A549 (cell line): ENCODE data around the gene CCDC43. TPM values are rescaled to one million over a fixed set of nuclear protein-coding genes. Genes with fewer than 3 reads are reported as not detected.

Experiments
- ATAC-seq, 2 experiments: fragments of 200-7000 bp in 1 of 2; fragments of >200 bp in 1 of 2; cut with Nextera tagmentation in 1 of 2; cut with Tn5 transposase in 1 of 2; 3 replicates each; pipeline versions ENCODE4 v1.8.0 to v1.9.1; 2018 to 2020; ENCODE audit warnings: mild to moderate bottlenecking in 1 of 2, moderate library complexity in 1 of 2
- CTCF ChIA-PET: fragments of 300-600 bp; sonication (Branson Sonifier 250); formaldehyde crosslinking; extraction: SDS; loops from one replicate; lab custom pipeline; 2021; ENCODE audit warnings: antibody characterized with exemption, inconsistent platforms; lab: Yijun Ruan, JAX
- POLR2A ChIA-PET: fragments of 350-600 bp; formaldehyde crosslinking; extraction: SDS; loops from one replicate; lab custom pipeline; 2021; ENCODE audit warnings: antibody characterized with exemption, inconsistent platforms; lab: Yijun Ruan, JAX
- DNase-seq, 2 experiments: peaks; one replicate each; pipeline versions ENCODE4 v3.0.0 to v3.0.0-alpha.2; 2011 to 2016; ENCODE audit warnings: low read depth in 1 of 2, low spot score in 1 of 2
- FAIRE-seq: peaks from 2 replicates; lab custom pipeline; 2011; peaks lifted over from hg19 to GRCh38; lab: Jason Lieb, UNC
- H3K27ac ChIP-seq, 2 experiments: fragments of >200 bp; sonication (Bioruptor Twin); formaldehyde crosslinking; 3 replicates each; pipeline ENCODE4 v1.5.1; 2016 to 2017
- H3K4me1 ChIP-seq: fragments of >200 bp; sonication (Bioruptor Twin); formaldehyde crosslinking; 3 replicates; pipeline ENCODE4 v1.6.1; 2016
- H3K4me2 ChIP-seq: fragments of >200 bp; sonication (Bioruptor Twin); formaldehyde crosslinking; 3 replicates; pipeline ENCODE4 v1.6.1; 2016
- H3K4me3 ChIP-seq: fragments of >200 bp; sonication (Bioruptor Twin); formaldehyde crosslinking; 3 replicates; pipeline ENCODE4 v1.5.1; 2016
- H3K9me3 ChIP-seq: fragments of >200 bp; sonication (Bioruptor Twin); formaldehyde crosslinking; 3 replicates; pipeline ENCODE4 v1.6.1; 2016
- BHLHE40 ChIP-seq: IDR thresholded peaks from 2 replicates; pipeline ENCODE4 v1.6.1; 2012; ENCODE audit warnings: low read depth, low read length, inconsistent platforms
- CBX8 ChIP-seq: fragments of 200-600 bp; sonication (generic); IDR thresholded peaks from 2 replicates; pipeline ENCODE4 v1.6.1; 2016
- CEBPB ChIP-seq, 2 experiments: fragments of >200 bp in 1 of 2; sonication (Bioruptor Twin) in 1 of 2; formaldehyde crosslinking in 1 of 2; IDR thresholded peaks; 2 replicates each; pipeline ENCODE4 v1.6.1; 2012 to 2016
- EHF ChIP-seq: fragments of 250-450 bp; sonication (Bioruptor Pico); IDR thresholded peaks from 2 replicates; pipeline ENCODE4 v1.5.0; 2020; ENCODE audit warnings: mild to moderate bottlenecking
- EHMT2 ChIP-seq: fragments of 200-600 bp; sonication (generic); IDR thresholded peaks from 2 replicates; pipeline ENCODE4 v1.6.1; 2016; ENCODE audit warnings: antibody characterized with exemption, low read depth, mild to moderate bottlenecking, moderate library complexity
- FOSB ChIP-seq: fragments of 250-450 bp; sonication (Bioruptor Pico); IDR thresholded peaks from 2 replicates; pipeline ENCODE4 v1.5.0; 2020; ENCODE audit warnings: mild to moderate bottlenecking, moderate library complexity
- GATA3 ChIP-seq: IDR thresholded peaks from 2 replicates; pipeline ENCODE4 v1.6.1; 2012; ENCODE audit warnings: borderline replicate concordance
- HDAC2 ChIP-seq: fragments of 200-600 bp; sonication (generic); IDR thresholded peaks from 2 replicates; pipeline ENCODE4 v1.6.1; 2016
- HEYL ChIP-seq: fragments of 250-450 bp; sonication (Bioruptor Pico); IDR thresholded peaks from 2 replicates; pipeline ENCODE4 v1.8.0; 2021; ENCODE audit warnings: mild to moderate bottlenecking, moderate library complexity
- HOXB13 ChIP-seq: fragments of 250-450 bp; sonication (Bioruptor Pico); IDR thresholded peaks from 2 replicates; pipeline ENCODE4 v1.5.0; 2020; ENCODE audit warnings: low read depth, mild to moderate bottlenecking, moderate library complexity
- HOXB5 ChIP-seq: fragments of 250-450 bp; sonication (Bioruptor Pico); IDR thresholded peaks from 2 replicates; pipeline ENCODE4 v1.5.0; 2020; ENCODE audit warnings: mild to moderate bottlenecking, moderate library complexity
- JUN ChIP-seq, 2 experiments: fragments of >200 bp; sonication (Bioruptor Twin); formaldehyde crosslinking; IDR thresholded peaks; 2 replicates in 1 of 2; 3 replicates in 1 of 2; pipeline ENCODE4 v1.6.1; 2016 to 2017
- JUNB ChIP-seq: fragments of >200 bp; sonication (Bioruptor Twin); formaldehyde crosslinking; IDR thresholded peaks from 2 replicates; pipeline ENCODE4 v1.6.1; 2016
- NR3C1 ChIP-seq: fragments of >200 bp; sonication (Bioruptor Twin); formaldehyde crosslinking; IDR thresholded peaks from 3 replicates; pipeline ENCODE4 v1.6.1; 2017
- PHF8 ChIP-seq: fragments of 200-600 bp; sonication (generic); IDR thresholded peaks from 2 replicates; pipeline ENCODE4 v1.6.1; 2016; ENCODE audit warnings: low read depth, mild to moderate bottlenecking, antibody characterized with exemption, moderate library complexity, borderline replicate concordance
- POLR2AphosphoS2 ChIP-seq: conservative IDR thresholded peaks from 2 replicates; pipeline ENCODE4 v1.6.1; 2012; ENCODE audit warnings: low read length, improper control_type of control experiment, inconsistent platforms
- RAD21 ChIP-seq, 2 experiments: fragments of >200 bp in 1 of 2; sonication (Bioruptor Twin) in 1 of 2; formaldehyde crosslinking in 1 of 2; IDR thresholded peaks in 1 of 2; conservative IDR thresholded peaks in 1 of 2; 2 replicates in 1 of 2; 3 replicates in 1 of 2; pipeline ENCODE4 v1.6.1; 2012 to 2018; ENCODE audit warnings: inconsistent platforms in 1 of 2
- RARB ChIP-seq: fragments of 250-450 bp; sonication (Bioruptor Pico); IDR thresholded peaks from 2 replicates; pipeline ENCODE4 v1.8.0; 2021; ENCODE audit warnings: mild to moderate bottlenecking, moderate library complexity
- RCOR1 ChIP-seq: fragments of 150-350 bp; IDR thresholded peaks from 2 replicates; pipeline ENCODE4 v1.6.1; 2014; ENCODE audit warnings: antibody characterized with exemption, low read length, low read depth
- RFX5 ChIP-seq: fragments of 450-650 bp; IDR thresholded peaks from 2 replicates; pipeline ENCODE4 v1.7.1; 2014; ENCODE audit warnings: antibody characterized with exemption, mild to moderate bottlenecking, moderate library complexity
- SMC3 ChIP-seq: fragments of >200 bp; sonication (Bioruptor Twin); formaldehyde crosslinking; IDR thresholded peaks from 3 replicates; pipeline ENCODE4 v1.6.1; 2018; ENCODE audit warnings: inconsistent platforms
- SREBF2 ChIP-seq: fragments of 450-650 bp; IDR thresholded peaks from 2 replicates; pipeline ENCODE4 v1.6.1; 2014; ENCODE audit warnings: mild to moderate bottlenecking, moderate library complexity
- WGBS: methylation state at CpG from one replicate; pipeline ENCODE4 v1.1.6; 2017; ENCODE audit errors: missing lambda C conversion rate; 5-methylcytosine and 5-hydroxymethylcytosine counted together
- polyA plus RNA-seq, 4 experiments: library from polyadenylated mRNA; depleted of rRNA in 3 of 4; stranded (reverse); fragments of >200 nt; fragmentation: RNase III in 1 of 4; extraction: RNeasy Plus Mini Kit Qiagen cat#74134 plus additional on column Dnase treatment in 1 of 4; gene quantifications; 2 replicates in 3 of 4; 3 replicates in 1 of 4; pipeline ENCODE4 v1.2.3, GENCODE V29; 2011 to 2017
- TF ChIP-seq, protein P1 (sequence below): fragments of 250-450 bp; sonication (Bioruptor Pico); IDR thresholded peaks from 2 replicates; pipeline ENCODE4 v1.5.0; 2020; ENCODE audit warnings: low read depth, mild to moderate bottlenecking, moderate library complexity
- TF ChIP-seq, protein P2 (sequence below): IDR thresholded peaks from 2 replicates; pipeline ENCODE4 v1.6.1; 2012
- TF ChIP-seq, protein P3 (sequence below): IDR thresholded peaks from 2 replicates; pipeline ENCODE4 v1.6.1; 2012
- TF ChIP-seq, protein P4 (sequence below): fragments of 200-600 bp; sonication (generic); IDR thresholded peaks from 2 replicates; pipeline ENCODE4 v1.6.1; 2016; ENCODE audit warnings: antibody characterized with exemption, mild to moderate bottlenecking, moderate library complexity
- TF ChIP-seq, protein P5 (sequence below): fragments of 450-650 bp; IDR thresholded peaks from 2 replicates; pipeline ENCODE4 v1.6.1; 2014; ENCODE audit warnings: antibody characterized with exemption
- TF ChIP-seq, protein P6 (sequence below): fragments of 250-450 bp; sonication (Bioruptor Pico); IDR thresholded peaks from 2 replicates; pipeline ENCODE4 v1.5.0; 2021; ENCODE audit warnings: mild to moderate bottlenecking, moderate library complexity, borderline replicate concordance

CCDC43 gene
- polyA plus RNA-seq, 2 of the 4 experiments (the other 2 are of a cell fraction), result 34.3 to 37.3 TPM

DNA sequence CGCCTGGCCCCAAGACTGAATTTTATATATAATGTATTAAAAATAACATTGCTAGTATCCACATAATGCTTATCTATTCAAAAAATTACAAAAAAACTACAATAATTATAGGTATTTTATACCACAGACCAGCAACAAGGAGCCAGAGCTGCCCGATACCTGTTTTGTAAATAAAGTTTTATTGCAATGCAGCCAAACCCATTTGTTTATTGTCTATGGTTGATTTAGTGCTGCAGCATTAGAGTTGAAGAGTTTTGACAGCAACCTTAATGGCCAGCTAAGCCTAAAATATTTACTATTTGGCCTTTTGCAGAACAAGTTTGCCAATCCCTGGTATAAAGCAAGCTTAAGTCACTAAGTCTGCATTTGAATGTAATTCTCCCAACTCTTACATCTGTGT, 27.7 kb downstream of the CCDC43 start:
- Histone ChIP-seq H3K27ac (no peak overlapping the region), H3K4me1 (no peaks in the 10 kb centered on the region), H3K9me3 (no peaks in the 10 kb centered on the region), H3K4me3 (no peak overlapping the region), H3K4me2 (no peak overlapping the region)
- no peak for FAIRE-seq
- DNase-seq, result no peak
- CTCF ChIA-PET, result interaction anchor here (1.0 to 2.4 kb wide), 3 partner anchors 10 to 128 kb away, joined by 3 to 7 read pairs (median 6); no protein-coding TSS in a partner anchor
- POLR2A ChIA-PET, result no interaction called here
- over 99% methylated on average over 2 of the region's 2 CpGs for WGBS
- TF ChIP-seq HDAC2, result no peak
- TF ChIP-seq, protein P1, sequence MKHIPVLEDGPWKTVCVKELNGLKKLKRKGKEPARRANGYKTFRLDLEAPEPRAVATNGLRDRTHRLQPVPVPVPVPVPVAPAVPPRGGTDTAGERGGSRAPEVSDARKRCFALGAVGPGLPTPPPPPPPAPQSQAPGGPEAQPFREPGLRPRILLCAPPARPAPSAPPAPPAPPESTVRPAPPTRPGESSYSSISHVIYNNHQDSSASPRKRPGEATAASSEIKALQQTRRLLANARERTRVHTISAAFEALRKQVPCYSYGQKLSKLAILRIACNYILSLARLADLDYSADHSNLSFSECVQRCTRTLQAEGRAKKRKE (CRISPR knock-in tag), result no peak
- TF ChIP-seq EHMT2, result no peak
- no peak for TF ChIP-seq HOXB13
- no peak for TF ChIP-seq JUNB
- TF ChIP-seq HEYL (CRISPR knock-in tag), result no peak
- TF ChIP-seq, protein P2, sequence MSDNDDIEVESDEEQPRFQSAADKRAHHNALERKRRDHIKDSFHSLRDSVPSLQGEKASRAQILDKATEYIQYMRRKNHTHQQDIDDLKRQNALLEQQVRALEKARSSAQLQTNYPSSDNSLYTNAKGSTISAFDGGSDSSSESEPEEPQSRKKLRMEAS, result no peak
- TF ChIP-seq SREBF2, result no peak
- TF ChIP-seq GATA3, result no peak
- TF ChIP-seq FOSB (CRISPR knock-in tag), result no peak
- TF ChIP-seq PHF8, result no peak
- TF ChIP-seq CEBPB (IDR thresholded peaks at IDR 0.05), result no peak
- TF ChIP-seq, protein P3, sequence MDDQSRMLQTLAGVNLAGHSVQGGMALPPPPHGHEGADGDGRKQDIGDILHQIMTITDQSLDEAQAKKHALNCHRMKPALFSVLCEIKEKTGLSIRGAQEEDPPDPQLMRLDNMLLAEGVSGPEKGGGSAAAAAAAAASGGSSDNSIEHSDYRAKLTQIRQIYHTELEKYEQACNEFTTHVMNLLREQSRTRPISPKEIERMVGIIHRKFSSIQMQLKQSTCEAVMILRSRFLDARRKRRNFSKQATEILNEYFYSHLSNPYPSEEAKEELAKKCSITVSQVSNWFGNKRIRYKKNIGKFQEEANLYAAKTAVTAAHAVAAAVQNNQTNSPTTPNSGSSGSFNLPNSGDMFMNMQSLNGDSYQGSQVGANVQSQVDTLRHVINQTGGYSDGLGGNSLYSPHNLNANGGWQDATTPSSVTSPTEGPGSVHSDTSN, result no peak
- no peak for TF ChIP-seq EHF (CRISPR knock-in tag)
- TF ChIP-seq, protein P4, sequence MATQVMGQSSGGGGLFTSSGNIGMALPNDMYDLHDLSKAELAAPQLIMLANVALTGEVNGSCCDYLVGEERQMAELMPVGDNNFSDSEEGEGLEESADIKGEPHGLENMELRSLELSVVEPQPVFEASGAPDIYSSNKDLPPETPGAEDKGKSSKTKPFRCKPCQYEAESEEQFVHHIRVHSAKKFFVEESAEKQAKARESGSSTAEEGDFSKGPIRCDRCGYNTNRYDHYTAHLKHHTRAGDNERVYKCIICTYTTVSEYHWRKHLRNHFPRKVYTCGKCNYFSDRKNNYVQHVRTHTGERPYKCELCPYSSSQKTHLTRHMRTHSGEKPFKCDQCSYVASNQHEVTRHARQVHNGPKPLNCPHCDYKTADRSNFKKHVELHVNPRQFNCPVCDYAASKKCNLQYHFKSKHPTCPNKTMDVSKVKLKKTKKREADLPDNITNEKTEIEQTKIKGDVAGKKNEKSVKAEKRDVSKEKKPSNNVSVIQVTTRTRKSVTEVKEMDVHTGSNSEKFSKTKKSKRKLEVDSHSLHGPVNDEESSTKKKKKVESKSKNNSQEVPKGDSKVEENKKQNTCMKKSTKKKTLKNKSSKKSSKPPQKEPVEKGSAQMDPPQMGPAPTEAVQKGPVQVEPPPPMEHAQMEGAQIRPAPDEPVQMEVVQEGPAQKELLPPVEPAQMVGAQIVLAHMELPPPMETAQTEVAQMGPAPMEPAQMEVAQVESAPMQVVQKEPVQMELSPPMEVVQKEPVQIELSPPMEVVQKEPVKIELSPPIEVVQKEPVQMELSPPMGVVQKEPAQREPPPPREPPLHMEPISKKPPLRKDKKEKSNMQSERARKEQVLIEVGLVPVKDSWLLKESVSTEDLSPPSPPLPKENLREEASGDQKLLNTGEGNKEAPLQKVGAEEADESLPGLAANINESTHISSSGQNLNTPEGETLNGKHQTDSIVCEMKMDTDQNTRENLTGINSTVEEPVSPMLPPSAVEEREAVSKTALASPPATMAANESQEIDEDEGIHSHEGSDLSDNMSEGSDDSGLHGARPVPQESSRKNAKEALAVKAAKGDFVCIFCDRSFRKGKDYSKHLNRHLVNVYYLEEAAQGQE, result no peak
- TF ChIP-seq RARB (CRISPR knock-in tag), result no peak
- TF ChIP-seq JUN (IDR thresholded peaks at IDR 0.05), result no peak
- TF ChIP-seq, protein P5, sequence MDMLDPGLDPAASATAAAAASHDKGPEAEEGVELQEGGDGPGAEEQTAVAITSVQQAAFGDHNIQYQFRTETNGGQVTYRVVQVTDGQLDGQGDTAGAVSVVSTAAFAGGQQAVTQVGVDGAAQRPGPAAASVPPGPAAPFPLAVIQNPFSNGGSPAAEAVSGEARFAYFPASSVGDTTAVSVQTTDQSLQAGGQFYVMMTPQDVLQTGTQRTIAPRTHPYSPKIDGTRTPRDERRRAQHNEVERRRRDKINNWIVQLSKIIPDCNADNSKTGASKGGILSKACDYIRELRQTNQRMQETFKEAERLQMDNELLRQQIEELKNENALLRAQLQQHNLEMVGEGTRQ, result no peak
- ATAC-seq, result no peak

DNA sequence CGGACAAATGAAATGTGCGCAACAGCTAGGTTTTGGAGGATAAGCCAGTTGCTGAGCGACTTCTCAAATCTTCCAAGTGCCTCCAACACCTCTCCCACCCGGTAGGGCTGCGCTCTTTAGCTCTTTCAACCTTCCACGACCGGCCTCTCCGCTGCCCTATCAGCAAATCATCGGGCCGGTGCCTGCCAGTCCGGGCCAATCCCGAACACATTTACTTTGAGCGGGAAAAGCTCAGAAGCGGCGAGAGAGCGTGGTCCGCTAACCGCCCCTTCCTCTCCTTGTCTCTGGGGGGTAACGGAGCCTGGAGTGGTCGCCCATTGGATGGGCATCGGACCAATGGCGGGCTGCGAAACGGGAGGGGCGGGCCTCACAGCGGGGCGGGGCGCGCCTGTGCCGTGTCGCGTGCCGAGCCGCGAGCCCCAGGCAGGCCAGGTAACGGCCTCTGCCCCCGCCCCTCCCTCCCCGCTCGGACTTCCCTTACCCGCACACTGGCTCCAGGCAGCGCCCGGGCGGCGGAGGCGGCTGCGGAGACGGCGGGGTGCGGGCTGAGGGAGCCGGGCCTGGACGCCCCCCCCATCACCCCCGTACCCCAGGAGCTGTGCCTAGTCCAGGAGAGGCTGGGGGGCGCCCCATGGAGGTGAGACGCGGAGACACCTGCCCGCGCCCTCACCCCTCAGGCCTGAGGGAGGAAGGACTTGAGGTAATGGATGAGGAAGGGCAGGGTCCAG, 33.4 kb downstream of the CCDC43 start, which contains the start of gene MEIOC:
Gene MEIOC, plus strand, starts transcription at position 486 of the 728 bp plus-strand sequence. Its CDS starts 146 bp downstream, at position 632.
- peak; percentile 95 for FAIRE-seq
- Histone ChIP-seq H3K9me3 (no peaks in the 10 kb centered on the region), H3K4me3 (peak within 1 kb of the TSS; percentile 58), H3K27ac (peak within 1 kb of the TSS; percentile 71 to 89), H3K4me2 (peak within 1 kb of the TSS; percentile 83), H3K4me1 (0 out of 3 replicates have a peak, but pooled peaks cover 4% of the 10 kb centered on the region)
- CTCF ChIA-PET, result interaction anchor here (0.6 to 4.5 kb wide), 22 partner anchors 11 to 487 kb away, joined by 3 to 37 read pairs (median 4); no protein-coding TSS in a partner anchor
- peak; percentile 97 for ATAC-seq
- POLR2A ChIA-PET, result interaction anchor here (0.6 to 1.3 kb wide), 6 partner anchors 14 to 152 kb away, joined by 3 to 7 read pairs (median 3); partner anchors contain the start of genes FZD2 and GPATCH8
- 7% methylated on average over 20 of the region's 57 CpGs for WGBS
- DNase-seq, result peak; percentile 95 to 97
- TF ChIP-seq BHLHE40, result peak; percentile 79
- no peak for TF ChIP-seq NR3C1
- TF ChIP-seq HOXB13, result no peak
- no peak for TF ChIP-seq EHF (CRISPR knock-in tag)
- TF ChIP-seq RAD21 (conservative IDR thresholded peaks at IDR 0.05 in 1 of 2, IDR thresholded peaks at IDR 0.05 in 1 of 2), result peak in 1 of 2 experiments; percentile 19; a peak in 1 of 5 replicates
- no peak for TF ChIP-seq SMC3
- TF ChIP-seq, protein P6, sequence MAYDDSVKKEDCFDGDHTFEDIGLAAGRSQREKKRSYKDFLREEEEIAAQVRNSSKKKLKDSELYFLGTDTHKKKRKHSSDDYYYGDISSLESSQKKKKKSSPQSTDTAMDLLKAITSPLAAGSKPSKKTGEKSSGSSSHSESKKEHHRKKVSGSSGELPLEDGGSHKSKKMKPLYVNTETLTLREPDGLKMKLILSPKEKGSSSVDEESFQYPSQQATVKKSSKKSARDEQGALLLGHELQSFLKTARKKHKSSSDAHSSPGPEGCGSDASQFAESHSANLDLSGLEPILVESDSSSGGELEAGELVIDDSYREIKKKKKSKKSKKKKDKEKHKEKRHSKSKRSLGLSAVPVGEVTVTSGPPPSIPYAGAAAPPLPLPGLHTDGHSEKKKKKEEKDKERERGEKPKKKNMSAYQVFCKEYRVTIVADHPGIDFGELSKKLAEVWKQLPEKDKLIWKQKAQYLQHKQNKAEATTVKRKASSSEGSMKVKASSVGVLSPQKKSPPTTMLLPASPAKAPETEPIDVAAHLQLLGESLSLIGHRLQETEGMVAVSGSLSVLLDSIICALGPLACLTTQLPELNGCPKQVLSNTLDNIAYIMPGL (CRISPR knock-in tag), result no peak
- peak; percentile 70 for TF ChIP-seq RFX5
- no peak for TF ChIP-seq POLR2AphosphoS2
- TF ChIP-seq, protein P1 (CRISPR knock-in tag), result no peak
- TF ChIP-seq PHF8, result peak; percentile 66
- no peak for TF ChIP-seq RCOR1
- no peak for TF ChIP-seq HOXB5 (CRISPR knock-in tag)
- TF ChIP-seq CBX8, result no peak
